HepG2 (cell line): ENCODE results near the gene B4GALT1. TPM values are rescaled to one million over a fixed set of nuclear protein-coding genes. Genes with fewer than 3 reads are reported as not detected.
A peak's percentile ranks its signal among the peaks of the same experiment; 100 is the strongest.

ENCODE experiments used
- AGO1 ChIP-seq: fragments of 200-400 bp; formaldehyde crosslinking; IDR thresholded peaks from 2 replicates; pipeline ENCODE4 v1.6.1; 2017; ENCODE audit warnings: mild to moderate bottlenecking, low read depth, low read length, moderate library complexity; ENCODE audit not compliant: poor library complexity, severe bottlenecking
- AHR ChIP-seq: IDR thresholded peaks from 2 replicates; pipeline ENCODE4 v1.6.1; 2018; ENCODE audit warnings: missing genetic modification reagents, missing compliant biosample characterization
- ATAD3A ChIP-seq: sonication (generic); formaldehyde crosslinking; IDR thresholded peaks from 2 replicates; pipeline ENCODE4 v1.4.0; 2020; ENCODE audit warnings: missing genetic modification reagents
- ATF2 ChIP-seq: sonication (generic); formaldehyde crosslinking; IDR thresholded peaks from 2 replicates; pipeline ENCODE4 v1.4.0; 2020; ENCODE audit warnings: missing genetic modification reagents
- HOXA9 ChIP-seq: sonication (generic); formaldehyde crosslinking; IDR thresholded peaks from 2 replicates; pipeline ENCODE4 v1.8.1; 2022; ENCODE audit warnings: missing genetic modification reagents, mild to moderate bottlenecking, moderate library complexity, borderline replicate concordance
- IKZF4 ChIP-seq: sonication (generic); formaldehyde crosslinking; IDR thresholded peaks from 2 replicates; pipeline ENCODE4 v1.5.1; 2020; ENCODE audit warnings: borderline replicate concordance, mild to moderate bottlenecking, low read depth, missing genetic modification reagents; ENCODE audit errors: not compliant biosample characterization
- MAFK ChIP-seq, 2 experiments: IDR thresholded peaks in 1 of 2; conservative IDR thresholded peaks in 1 of 2; 2 replicates each; pipeline ENCODE4 v1.6.1; 2011; ENCODE audit warnings: improper control_type of control experiment in 2 of 2, low read length in 2 of 2
- MED8 ChIP-seq: sonication (generic); formaldehyde crosslinking; IDR thresholded peaks from 2 replicates; pipeline ENCODE4 v1.8.1; 2023; ENCODE audit warnings: mild to moderate bottlenecking, missing genetic modification reagents; ENCODE audit not compliant: insufficient replicate concordance
- PAWR ChIP-seq: sonication (generic); formaldehyde crosslinking; IDR thresholded peaks from 2 replicates; pipeline ENCODE4 v1.4.0; 2020; ENCODE audit warnings: missing genetic modification reagents, mild to moderate bottlenecking, borderline replicate concordance
- PHF20 ChIP-seq: sonication (generic); formaldehyde crosslinking; IDR thresholded peaks from 2 replicates; pipeline ENCODE4 v1.5.0; 2020; ENCODE audit warnings: mild to moderate bottlenecking, missing genetic modification reagents
- ZBTB21 ChIP-seq: sonication (generic); formaldehyde crosslinking; IDR thresholded peaks from 2 replicates; pipeline ENCODE4 v1.4.0; 2020; ENCODE audit warnings: missing genetic modification reagents
- ZBTB26 ChIP-seq: IDR thresholded peaks from 2 replicates; pipeline ENCODE4 v1.6.1; 2016; ENCODE audit warnings: missing compliant biosample characterization, missing genetic modification reagents, borderline replicate concordance
- ZBTB43 ChIP-seq: sonication (generic); formaldehyde crosslinking; conservative IDR thresholded peaks from 2 replicates; pipeline ENCODE4 v1.4.0; 2020; ENCODE audit warnings: missing genetic modification reagents
- ZNF180 ChIP-seq: sonication (generic); formaldehyde crosslinking; IDR thresholded peaks from 2 replicates; pipeline ENCODE4 v1.4.0; 2020; ENCODE audit warnings: low read depth, missing genetic modification reagents, borderline replicate concordance
- ZNF616 ChIP-seq: sonication (generic); formaldehyde crosslinking; IDR thresholded peaks from 2 replicates; pipeline ENCODE4 v1.5.0; 2020; ENCODE audit warnings: low read depth, mild to moderate bottlenecking, missing genetic modification reagents
- ZNF674 ChIP-seq: sonication (generic); formaldehyde crosslinking; IDR thresholded peaks from 2 replicates; pipeline ENCODE4 v1.5.0; 2020; ENCODE audit warnings: low read depth, mild to moderate bottlenecking, missing genetic modification reagents
- ZNF770 ChIP-seq: sonication (generic); formaldehyde crosslinking; IDR thresholded peaks from 2 replicates; pipeline ENCODE4 v1.5.0; 2020; ENCODE audit warnings: mild to moderate bottlenecking, missing genetic modification reagents
- polyA plus RNA-seq, 8 experiments: library from polyadenylated mRNA; depleted of rRNA in 3 of 8; stranded (reverse) in 7 of 8; unstranded in 1 of 8; fragments of >200 nt; fragmentation: Illumina TruSeq in 4 of 8; extraction: Trizol in 4 of 8; gene quantifications; 2 replicates each; pipeline versions ENCODE4 v1.2.1 to v1.2.3, GENCODE V29; 2011 to 2016; ENCODE audit warnings: low read depth in 4 of 8, missing spikeins in 1 of 8, mixed read lengths in 1 of 8; ENCODE audit not compliant: insufficient read depth in 1 of 8
- total RNA-seq, 5 experiments: library from RNA; depleted of rRNA; stranded (reverse); fragments of >200 nt; fragmentation: Illumina TruSeq; extraction: Trizol; gene quantifications; 2 replicates each; pipeline ENCODE4 v1.2.3, GENCODE V29; 2016; ENCODE audit warnings: low read depth in 1 of 5

B4GALT1 gene
- total and polyA plus RNA-seq, 2 of the 13 experiments (the other 11 are each of a cell fraction or from before 2014, with no cell fraction given): 15.7 to 33.5 TPM

GRCh38 chr9:33139421-33140228 lies 27.5 kb downstream of the B4GALT1 start (continued):
- TF ChIP-seq MED8 (CRISPR knock-in tag): no peak
- TF ChIP-seq AGO1: no peak
- no peak for TF ChIP-seq MAFK (conservative IDR thresholded peaks at IDR 0.05 in 1 of 2, IDR thresholded peaks at IDR 0.05 in 1 of 2; ENCODE audit: low read length in 2 of 2)
- no peak for TF ChIP-seq ATAD3A (CRISPR knock-in tag)
- TF ChIP-seq ZNF180 (CRISPR knock-in tag): no peak
- TF ChIP-seq ZBTB21 (CRISPR knock-in tag): no peak
- no peak for TF ChIP-seq IKZF4 (CRISPR knock-in tag)
- peak; percentile 60; the same call in 1 of the 2 replicates for TF ChIP-seq AHR (CRISPR knock-in tag)
- TF ChIP-seq ZNF770 (CRISPR knock-in tag): peak; percentile 78
- peak; percentile 49; the same call in 1 of the 2 replicates for TF ChIP-seq ZBTB43
- peak; percentile 89 for TF ChIP-seq ZBTB26 (CRISPR knock-in tag)
- TF ChIP-seq PAWR (CRISPR knock-in tag): no peak
- TF ChIP-seq PHF20 (CRISPR knock-in tag): peak; percentile 32; the same call in 1 of the 2 replicates
- TF ChIP-seq ZNF616 (CRISPR knock-in tag): no peak
- no peak for TF ChIP-seq HOXA9 (CRISPR knock-in tag)
- peak; percentile 86 for TF ChIP-seq ATF2
- TF ChIP-seq ZNF674: no peak
